GM20431 (cell line): ENCODE results near the gene SMO.
"Not testable (repeated sequence)": the region's sequence is repeated elsewhere in the genome, so short reads cannot be mapped to it uniquely, and the experiment has no call there.

Experiments used
- in situ Hi-C: fragments of 300-500 bp; cut with MseI, MboI; formaldehyde crosslinking; loops from one replicate; pipeline ENCODE4 v1.15.0; 2020; ENCODE audit warnings: low sequenced_read_pairs; ENCODE audit not compliant: unreplicated experiment

SMO gene

GRCh38 chr7:129169171-129169671 lies 19.2 kb upstream of the SMO start:
- in situ Hi-C loops, result no loop called here

- in situ Hi-C loops, result no loop called here
These were observed 18.6 kb upstream of the SMO start for GRCh38 chr7:129169686-129170440.

- in situ Hi-C loops, result no loop called here
These were observed 17.9 kb upstream of the SMO start for GRCh38 chr7:129170441-129171021.

- in situ Hi-C loops, result not testable (repeated sequence)
These were observed 14.6 kb upstream of the SMO start for GRCh38 chr7:129173861-129174260.

- in situ Hi-C loops, result no loop called here
These were observed 11.3 kb upstream of the SMO start for GRCh38 chr7:129176916-129177710.

GRCh38 chr7:129184981-129185670 lies 3.3 kb upstream of the SMO start:
- in situ Hi-C loops, result no loop called here

GRCh38 chr7:129186749-129187260 lies 1.6 kb upstream of the SMO start:
- in situ Hi-C loops, result no loop called here

GRCh38 chr7:129187681-129188371 lies 607 bp upstream of the SMO start:
- in situ Hi-C loops, result no loop called here

- in situ Hi-C loops, result no loop called here
These were observed 643 bp downstream of the SMO start for GRCh38 chr7:129188892-129189660.

- in situ Hi-C loops, result no loop called here
These were observed 1.4 kb downstream of the SMO start for GRCh38 chr7:129189661-129190310.

- in situ Hi-C loops, result no loop called here
These were observed 2.8 kb downstream of the SMO start for GRCh38 chr7:129191272-129191671.

- in situ Hi-C loops, result no loop called here
These were observed 5.5 kb downstream of the SMO start for GRCh38 chr7:129193892-129194291.

- in situ Hi-C loops, result no loop called here
These were observed 9.3 kb downstream of the SMO start for GRCh38 chr7:129197771-129198170.

GRCh38 chr7:129199406-129199805 lies 11.0 kb downstream of the SMO start:
- in situ Hi-C loops, result no loop called here

- in situ Hi-C loops, result no loop called here
These were observed 13.8 kb downstream of the SMO start for GRCh38 chr7:129202058-129202777.

- in situ Hi-C loops, result no loop called here
These were observed 14.8 kb downstream of the SMO start for GRCh38 chr7:129203050-129203741.

- in situ Hi-C loops, result no loop called here
These were observed 16.8 kb downstream of the SMO start for GRCh38 chr7:129205126-129205818.
